HFF-Myc (cell line): ENCODE results near the gene CAPS.
A peak's percentile ranks its signal among the peaks of the same experiment; 100 is the strongest.

ENCODE experiments used
- DNase-seq: peaks from one replicate; pipeline ENCODE4 v3.0.0-alpha.2; 2011; ENCODE audit warnings: low read depth; ENCODE audit errors: extremely low read depth
- H3K4me3 ChIP-seq: replicated peaks from 2 replicates; pipeline ENCODE4 v1.5.1; 2011; ENCODE audit warnings: low read depth, mild to moderate bottlenecking, control low read depth, low read length
- TF ChIP-seq, protein P1 (sequence below): IDR thresholded peaks from 2 replicates; pipeline ENCODE4 v1.5.1; 2012; ENCODE audit warnings: mild to moderate bottlenecking, low read depth, low read length, control low read depth; ENCODE audit errors: missing control alignments

Gene CAPS

DNA sequence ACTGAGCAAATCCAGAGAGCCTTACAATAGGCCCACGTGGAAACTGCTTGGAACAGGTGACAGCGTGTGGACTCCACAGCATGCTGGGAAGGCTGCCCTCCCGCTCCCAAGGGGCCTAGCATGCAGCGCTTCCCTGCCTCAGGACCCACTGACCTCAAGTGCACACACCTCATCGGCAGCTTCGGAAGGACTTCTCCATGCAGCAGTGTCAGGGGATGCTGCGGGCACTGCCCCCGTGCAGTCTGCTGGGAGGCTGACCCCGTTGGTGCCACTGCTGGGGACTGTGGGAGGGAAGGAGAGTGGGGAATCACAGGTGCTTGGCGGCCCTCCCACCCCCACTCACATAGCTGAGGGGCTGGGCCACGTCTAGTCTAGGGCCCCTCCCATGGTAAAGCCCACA lies 17.2 kb downstream of the CAPS start:
- no peak overlapping the region for H3K4me3 ChIP-seq
- DNase-seq: no peak
- TF ChIP-seq, protein P1, sequence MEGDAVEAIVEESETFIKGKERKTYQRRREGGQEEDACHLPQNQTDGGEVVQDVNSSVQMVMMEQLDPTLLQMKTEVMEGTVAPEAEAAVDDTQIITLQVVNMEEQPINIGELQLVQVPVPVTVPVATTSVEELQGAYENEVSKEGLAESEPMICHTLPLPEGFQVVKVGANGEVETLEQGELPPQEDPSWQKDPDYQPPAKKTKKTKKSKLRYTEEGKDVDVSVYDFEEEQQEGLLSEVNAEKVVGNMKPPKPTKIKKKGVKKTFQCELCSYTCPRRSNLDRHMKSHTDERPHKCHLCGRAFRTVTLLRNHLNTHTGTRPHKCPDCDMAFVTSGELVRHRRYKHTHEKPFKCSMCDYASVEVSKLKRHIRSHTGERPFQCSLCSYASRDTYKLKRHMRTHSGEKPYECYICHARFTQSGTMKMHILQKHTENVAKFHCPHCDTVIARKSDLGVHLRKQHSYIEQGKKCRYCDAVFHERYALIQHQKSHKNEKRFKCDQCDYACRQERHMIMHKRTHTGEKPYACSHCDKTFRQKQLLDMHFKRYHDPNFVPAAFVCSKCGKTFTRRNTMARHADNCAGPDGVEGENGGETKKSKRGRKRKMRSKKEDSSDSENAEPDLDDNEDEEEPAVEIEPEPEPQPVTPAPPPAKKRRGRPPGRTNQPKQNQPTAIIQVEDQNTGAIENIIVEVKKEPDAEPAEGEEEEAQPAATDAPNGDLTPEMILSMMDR: no peak

DNA sequence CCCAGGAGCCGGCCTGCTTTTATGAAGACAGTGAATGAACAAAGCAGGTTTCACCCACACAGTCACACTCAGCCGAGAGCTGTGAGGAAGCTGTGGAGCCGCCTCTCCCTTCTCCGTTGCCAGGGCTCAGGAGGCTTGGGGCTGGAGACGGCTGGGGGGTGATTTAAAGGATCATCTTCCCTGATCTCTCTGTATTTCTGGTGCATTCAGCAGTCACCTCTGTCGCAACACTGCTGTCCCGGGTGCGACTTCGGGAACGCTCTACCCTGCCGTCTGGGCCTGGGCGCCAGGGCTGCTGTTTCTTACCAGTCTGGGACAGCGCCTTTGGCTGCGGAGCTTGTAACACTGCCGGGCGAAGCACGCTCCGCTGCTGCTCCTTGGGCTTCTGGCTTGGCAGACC lies 18.1 kb downstream of the CAPS start:
- H3K4me3 ChIP-seq: no peak overlapping the region
- TF ChIP-seq, protein P1: no peak
- no peak for DNase-seq

DNA sequence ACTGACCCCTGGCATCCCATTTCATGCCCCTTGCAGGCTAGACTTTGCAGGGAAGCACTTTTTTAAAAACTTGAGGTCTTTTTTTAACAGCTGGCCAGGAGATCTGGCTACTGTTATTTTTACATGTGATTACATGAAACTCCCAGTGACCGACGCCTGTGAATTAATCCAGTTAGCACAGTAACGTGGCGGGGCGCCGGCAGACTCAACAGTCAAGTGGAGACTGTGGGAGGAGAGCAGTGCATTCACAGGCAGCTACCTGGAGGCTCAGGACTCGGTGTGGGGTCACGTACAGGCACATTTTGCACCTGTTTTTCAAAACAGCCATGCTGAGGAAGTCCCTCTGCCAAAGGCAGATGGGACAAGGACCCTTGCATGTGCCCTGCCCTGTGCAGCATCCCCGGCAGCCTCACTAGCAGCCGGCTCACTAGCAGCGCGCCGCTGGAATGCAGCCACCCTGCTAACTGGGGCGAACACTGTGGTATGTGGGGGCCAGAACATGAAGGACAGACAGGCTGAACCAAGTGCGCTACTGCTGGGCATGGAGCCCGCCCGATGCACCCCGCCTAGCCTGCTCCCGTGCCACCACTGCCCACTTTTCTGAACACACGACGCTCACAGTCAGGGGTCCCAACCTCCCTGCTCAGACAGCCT lies 18.7 kb downstream of the CAPS start:
- no peak for DNase-seq
- TF ChIP-seq, protein P1: no peak
- no peak overlapping the region for H3K4me3 ChIP-seq

DNA sequence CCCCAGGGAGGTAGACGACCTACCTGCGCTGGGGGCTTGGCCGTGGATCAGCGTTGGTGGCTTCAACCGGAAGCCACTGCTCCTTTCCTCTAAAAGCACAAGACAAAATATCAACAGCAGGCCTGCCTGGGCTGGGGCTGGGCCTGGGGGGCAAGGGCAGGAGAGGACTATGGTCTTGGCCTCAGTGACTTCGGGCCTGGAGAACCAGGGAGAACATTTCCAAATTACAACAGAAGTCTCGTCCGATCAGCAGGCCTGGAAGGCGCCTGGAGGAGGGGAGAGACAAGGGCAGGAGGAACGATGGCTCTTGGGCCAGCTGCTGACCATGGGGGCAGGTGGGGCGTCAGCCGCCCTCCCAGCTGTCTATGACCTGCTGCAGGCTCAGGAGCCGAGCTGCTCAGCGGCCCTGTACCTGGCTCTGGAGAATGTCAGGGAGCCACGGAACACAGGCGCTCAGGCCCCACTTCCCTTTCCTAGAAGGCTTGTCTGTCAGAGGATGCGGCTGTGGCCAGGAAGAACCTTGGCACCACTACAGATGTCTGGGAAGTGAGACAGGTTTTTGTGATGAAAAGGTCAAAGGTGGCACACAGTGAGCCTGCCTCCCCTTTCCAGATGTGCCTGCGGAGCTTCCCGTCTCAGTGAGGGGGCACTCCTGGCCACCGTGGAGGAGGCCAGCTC lies 19.5 kb downstream of the CAPS start:
- no peak overlapping the region for H3K4me3 ChIP-seq
- TF ChIP-seq, protein P1: no peak
- no peak for DNase-seq

DNA sequence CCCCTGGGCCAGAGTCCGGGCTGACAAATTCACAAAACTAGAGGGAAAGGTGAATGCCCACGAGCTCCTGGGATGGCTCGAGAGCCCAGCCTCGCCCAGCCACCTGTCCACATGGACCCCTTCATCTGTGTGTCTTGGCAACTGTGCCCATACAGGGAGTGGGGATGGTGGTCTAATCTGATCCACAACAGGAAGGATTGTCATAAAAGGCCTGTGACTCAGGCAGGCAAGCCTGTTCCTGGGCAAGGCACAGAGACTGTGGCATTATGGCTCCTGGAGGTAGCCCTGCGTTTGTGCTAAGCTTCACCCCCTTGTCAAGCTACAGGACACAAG lies 20.0 kb downstream of the CAPS start:
- TF ChIP-seq, protein P1: no peak
- DNase-seq: no peak
- H3K4me3 ChIP-seq: no peak overlapping the region

DNA sequence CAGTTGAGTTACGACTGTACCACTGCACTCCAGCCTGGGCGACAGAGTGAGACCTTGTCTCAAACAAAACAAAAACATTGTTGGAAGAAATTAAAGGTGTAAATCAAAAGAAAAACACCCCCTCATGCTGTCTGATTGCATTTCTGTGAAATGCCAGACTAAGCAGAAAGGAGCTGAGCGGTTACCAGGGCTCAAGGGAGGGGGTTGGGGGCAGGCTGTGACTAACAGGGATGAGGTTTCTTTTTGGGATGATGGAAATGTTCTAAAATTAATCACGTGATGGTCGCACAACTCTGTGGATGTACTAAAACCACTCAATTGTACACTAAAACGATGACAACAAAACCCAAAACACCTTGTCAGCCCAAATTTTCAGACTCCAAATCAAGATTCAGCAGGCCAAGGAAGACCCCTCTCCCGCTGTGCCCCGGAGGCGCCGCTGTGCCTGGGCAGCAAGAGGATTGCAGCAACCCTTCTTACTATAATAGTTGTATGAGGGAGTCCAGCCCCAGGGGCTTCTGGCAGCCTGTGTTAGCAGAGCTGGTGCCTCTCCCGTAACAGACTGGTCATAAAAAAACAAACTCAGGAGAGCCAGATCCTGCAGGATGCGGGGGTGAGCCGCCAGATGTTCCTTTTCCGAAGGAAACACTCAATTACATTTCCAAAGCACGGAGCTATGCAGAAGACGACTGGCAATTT lies 20.9 kb downstream of the CAPS start:
- H3K4me3 ChIP-seq: no peak overlapping the region; the same call in 1 of the 2 replicates
- DNase-seq: peak; percentile 75

More for the DNA sequence above, 20.9 kb downstream of the CAPS start:
- TF ChIP-seq, protein P1: no peak
